Tibial nerve (tissue), 3 donors: Measurements from ENCODE around the gene PLXDC2.

Experiments
- POLR2A ChIP-seq, 2 donors: fragments of 450-650 bp; IDR thresholded peaks; one replicate each; pipeline ENCODE4 v1.6.1; 2017; ENCODE audit warnings: antibody characterized with exemption in 2 of 2, mild to moderate bottlenecking in 2 of 2, moderate library complexity in 2 of 2
- TF ChIP-seq, protein P1 (sequence below), 5 experiments: fragments of 200-600 bp in 3 of 5; fragments of 450-650 bp in 2 of 5; sonication (generic) in 3 of 5; IDR thresholded peaks; one replicate each; pipeline ENCODE4 v1.5.1; 2016 to 2019; ENCODE audit warnings: antibody characterized with exemption in 5 of 5, mild to moderate bottlenecking in 3 of 5, moderate library complexity in 2 of 5

DNA sequence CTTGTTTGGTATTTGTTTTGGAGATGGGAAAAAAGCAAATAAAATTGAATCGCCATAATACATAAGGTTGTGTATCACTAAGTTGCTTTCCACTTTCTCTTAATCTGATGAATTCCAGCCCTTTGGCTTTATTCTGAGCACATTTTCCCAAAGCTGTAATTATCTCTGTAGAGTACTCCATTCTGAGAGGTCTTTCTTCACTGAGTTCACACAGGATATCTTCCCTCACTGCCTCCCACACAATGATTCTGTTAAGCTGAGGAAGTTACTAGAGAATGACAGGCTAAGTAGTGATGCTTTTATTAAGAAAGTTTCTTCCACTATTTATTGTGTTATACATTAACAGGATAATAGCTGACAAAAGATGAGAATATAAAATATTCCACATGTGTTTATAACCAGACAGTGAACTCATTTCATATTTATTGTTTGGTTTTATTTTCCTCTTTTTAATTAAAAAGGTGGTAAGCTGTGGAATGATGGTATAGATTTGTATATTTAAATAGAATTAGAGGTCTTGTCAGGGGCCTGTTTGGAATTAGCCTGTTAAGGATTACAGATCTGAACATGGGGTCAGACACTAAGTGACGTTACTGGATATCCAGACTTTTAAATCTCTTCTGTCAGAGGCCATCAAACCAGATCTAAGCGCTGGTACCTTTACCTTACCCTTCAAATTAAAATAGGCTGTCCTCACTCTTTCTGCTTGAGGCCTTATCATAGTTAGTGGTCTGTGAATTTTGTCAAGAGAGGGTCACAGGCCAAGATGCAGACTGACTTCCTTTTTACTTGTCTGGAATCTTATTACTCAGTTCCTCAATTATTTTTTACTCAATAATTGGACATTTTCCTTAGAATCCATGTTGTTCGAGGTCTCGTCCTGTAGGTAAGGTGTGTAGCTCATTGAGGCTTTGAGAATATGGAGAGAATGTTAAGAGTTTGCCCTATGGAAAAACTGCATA is 8.4 kb downstream of the PLXDC2 start:
- TF ChIP-seq, protein P1, sequence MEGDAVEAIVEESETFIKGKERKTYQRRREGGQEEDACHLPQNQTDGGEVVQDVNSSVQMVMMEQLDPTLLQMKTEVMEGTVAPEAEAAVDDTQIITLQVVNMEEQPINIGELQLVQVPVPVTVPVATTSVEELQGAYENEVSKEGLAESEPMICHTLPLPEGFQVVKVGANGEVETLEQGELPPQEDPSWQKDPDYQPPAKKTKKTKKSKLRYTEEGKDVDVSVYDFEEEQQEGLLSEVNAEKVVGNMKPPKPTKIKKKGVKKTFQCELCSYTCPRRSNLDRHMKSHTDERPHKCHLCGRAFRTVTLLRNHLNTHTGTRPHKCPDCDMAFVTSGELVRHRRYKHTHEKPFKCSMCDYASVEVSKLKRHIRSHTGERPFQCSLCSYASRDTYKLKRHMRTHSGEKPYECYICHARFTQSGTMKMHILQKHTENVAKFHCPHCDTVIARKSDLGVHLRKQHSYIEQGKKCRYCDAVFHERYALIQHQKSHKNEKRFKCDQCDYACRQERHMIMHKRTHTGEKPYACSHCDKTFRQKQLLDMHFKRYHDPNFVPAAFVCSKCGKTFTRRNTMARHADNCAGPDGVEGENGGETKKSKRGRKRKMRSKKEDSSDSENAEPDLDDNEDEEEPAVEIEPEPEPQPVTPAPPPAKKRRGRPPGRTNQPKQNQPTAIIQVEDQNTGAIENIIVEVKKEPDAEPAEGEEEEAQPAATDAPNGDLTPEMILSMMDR (IDR thresholded peaks at IDR 0.05) = no peak
- TF ChIP-seq POLR2A (IDR thresholded peaks at IDR 0.05) = no peak
